Loucy (cell line): ENCODE data around the gene ALG8.

Experiments
- H2AFZ ChIP-seq: fragments of 200-600 bp; sonication (generic); 2 replicates; pipeline ENCODE4 v1.6.0; 2016; ENCODE audit warnings: antibody characterized with exemption, mild to moderate bottlenecking, low read length, moderate library complexity
- H3F3A ChIP-seq: fragments of 200-600 bp; 2 replicates; pipeline ENCODE4 v1.6.0; 2016; ENCODE audit warnings: antibody characterized with exemption, low read depth, mild to moderate bottlenecking
- H3K27me3 ChIP-seq: fragments of 200-600 bp; sonication (generic); 2 replicates; pipeline ENCODE4 v1.6.1; 2014; ENCODE audit warnings: low read length, mild to moderate bottlenecking; ENCODE audit not compliant: insufficient read depth, poor library complexity, severe bottlenecking
- H3K36me3 ChIP-seq: fragments of 200-600 bp; sonication (generic); 2 replicates; pipeline ENCODE4 v1.6.1; 2016; ENCODE audit warnings: low read length; ENCODE audit not compliant: insufficient read depth
- H3K4me1 ChIP-seq: fragments of 200-600 bp; sonication (generic); 2 replicates; pipeline ENCODE4 v1.5.1; 2014; ENCODE audit warnings: low read length, mild to moderate bottlenecking; ENCODE audit not compliant: insufficient read depth, poor library complexity, severe bottlenecking
- H3K4me2 ChIP-seq: fragments of 200-600 bp; sonication (generic); 2 replicates; pipeline ENCODE4 v1.6.0; 2014; ENCODE audit warnings: antibody characterized with exemption, low read length, low read depth, mild to moderate bottlenecking; ENCODE audit not compliant: poor library complexity, severe bottlenecking
- H3K4me3 ChIP-seq: fragments of 200-600 bp; sonication (generic); 2 replicates; pipeline ENCODE4 v1.5.1; 2014; ENCODE audit warnings: low read length, mild to moderate bottlenecking, mixed read lengths; ENCODE audit not compliant: poor library complexity, severe bottlenecking
- H3K79me2 ChIP-seq: fragments of 200-600 bp; sonication (generic); 2 replicates; pipeline ENCODE4 v1.6.1; 2014; ENCODE audit warnings: low read length; ENCODE audit not compliant: insufficient read depth
- H3K9ac ChIP-seq: fragments of 200-600 bp; sonication (generic); 2 replicates; pipeline ENCODE4 v1.6.0; 2014; ENCODE audit warnings: mild to moderate bottlenecking, low read depth, low read length, moderate library complexity; ENCODE audit not compliant: poor library complexity, severe bottlenecking
- H3K9me2 ChIP-seq: fragments of 200-600 bp; sonication (generic); replicated peaks from 2 replicates; pipeline ENCODE4 v1.6.1; 2016; ENCODE audit warnings: low read depth, low read length, mixed read lengths
- H3K9me3 ChIP-seq: fragments of 200-600 bp; sonication (generic); 2 replicates; pipeline ENCODE4 v1.6.1; 2014; ENCODE audit warnings: mild to moderate bottlenecking, antibody characterized with exemption, low read length, low read depth; ENCODE audit not compliant: insufficient read depth
- H4K20me1 ChIP-seq: fragments of 200-600 bp; sonication (generic); 2 replicates; pipeline ENCODE4 v1.6.0; 2014; ENCODE audit warnings: antibody characterized with exemption, low read length, mild to moderate bottlenecking; ENCODE audit not compliant: insufficient read depth, poor library complexity, severe bottlenecking
- EZH2phosphoT487 ChIP-seq: fragments of 200-600 bp; IDR thresholded peaks from 2 replicates; pipeline ENCODE4 v1.6.1; 2018; ENCODE audit warnings: antibody characterized with exemption, mild to moderate bottlenecking, moderate library complexity, borderline replicate concordance
- TF ChIP-seq, protein P1 (sequence below): fragments of 200-600 bp; sonication (generic); conservative IDR thresholded peaks from 2 replicates; pipeline ENCODE4 v1.5.1; 2014; ENCODE audit warnings: mild to moderate bottlenecking, antibody characterized with exemption, low read length

Gene ALG8

DNA sequence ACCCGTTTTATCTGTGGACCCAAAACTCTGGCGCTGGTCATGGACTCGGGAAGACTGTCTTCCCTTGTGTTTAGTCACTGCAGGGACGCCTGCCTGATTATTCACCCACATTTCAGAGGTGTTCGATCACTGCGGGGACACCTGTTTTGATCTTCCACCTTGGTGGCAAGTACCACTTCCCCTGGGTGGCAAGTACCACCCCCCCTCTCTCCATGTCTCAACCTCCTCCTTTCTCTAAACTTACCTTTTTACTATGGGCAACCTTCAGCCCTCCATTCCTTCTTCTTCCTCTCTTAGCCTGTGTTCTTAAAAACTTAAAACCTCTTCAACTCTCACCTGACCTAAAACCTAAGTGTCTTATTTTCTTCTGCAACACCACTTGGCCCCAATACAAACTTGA lies 57.8 kb downstream of the ALG8 start:
- peaks cover 36% of the 10 kb centered on the region for H3K4me1 ChIP-seq
- H3K9me2 ChIP-seq, result no peaks in the 10 kb centered on the region
- H2AFZ ChIP-seq, result 0 out of 2 replicates have a peak overlapping the region, but pooled peaks have one; percentile 45
- no peak for TF ChIP-seq EZH2phosphoT487
- TF ChIP-seq, protein P1, sequence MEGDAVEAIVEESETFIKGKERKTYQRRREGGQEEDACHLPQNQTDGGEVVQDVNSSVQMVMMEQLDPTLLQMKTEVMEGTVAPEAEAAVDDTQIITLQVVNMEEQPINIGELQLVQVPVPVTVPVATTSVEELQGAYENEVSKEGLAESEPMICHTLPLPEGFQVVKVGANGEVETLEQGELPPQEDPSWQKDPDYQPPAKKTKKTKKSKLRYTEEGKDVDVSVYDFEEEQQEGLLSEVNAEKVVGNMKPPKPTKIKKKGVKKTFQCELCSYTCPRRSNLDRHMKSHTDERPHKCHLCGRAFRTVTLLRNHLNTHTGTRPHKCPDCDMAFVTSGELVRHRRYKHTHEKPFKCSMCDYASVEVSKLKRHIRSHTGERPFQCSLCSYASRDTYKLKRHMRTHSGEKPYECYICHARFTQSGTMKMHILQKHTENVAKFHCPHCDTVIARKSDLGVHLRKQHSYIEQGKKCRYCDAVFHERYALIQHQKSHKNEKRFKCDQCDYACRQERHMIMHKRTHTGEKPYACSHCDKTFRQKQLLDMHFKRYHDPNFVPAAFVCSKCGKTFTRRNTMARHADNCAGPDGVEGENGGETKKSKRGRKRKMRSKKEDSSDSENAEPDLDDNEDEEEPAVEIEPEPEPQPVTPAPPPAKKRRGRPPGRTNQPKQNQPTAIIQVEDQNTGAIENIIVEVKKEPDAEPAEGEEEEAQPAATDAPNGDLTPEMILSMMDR, result no peak
- peaks cover 35% of the 10 kb centered on the region for H3K79me2 ChIP-seq
- H3K4me2 ChIP-seq, result peak overlapping the region; percentile 94
- H3K9ac ChIP-seq, result peak overlapping the region; percentile 18
- no peaks in the 10 kb centered on the region for H3F3A ChIP-seq
- peaks cover 24% of the 10 kb centered on the region for H4K20me1 ChIP-seq
- no peaks in the 10 kb centered on the region for H3K36me3 ChIP-seq
- no peaks in the 10 kb centered on the region for H3K9me3 ChIP-seq
- peak overlapping the region; percentile 92 for H3K4me3 ChIP-seq
- H3K27me3 ChIP-seq, result no peaks in the 10 kb centered on the region

DNA sequence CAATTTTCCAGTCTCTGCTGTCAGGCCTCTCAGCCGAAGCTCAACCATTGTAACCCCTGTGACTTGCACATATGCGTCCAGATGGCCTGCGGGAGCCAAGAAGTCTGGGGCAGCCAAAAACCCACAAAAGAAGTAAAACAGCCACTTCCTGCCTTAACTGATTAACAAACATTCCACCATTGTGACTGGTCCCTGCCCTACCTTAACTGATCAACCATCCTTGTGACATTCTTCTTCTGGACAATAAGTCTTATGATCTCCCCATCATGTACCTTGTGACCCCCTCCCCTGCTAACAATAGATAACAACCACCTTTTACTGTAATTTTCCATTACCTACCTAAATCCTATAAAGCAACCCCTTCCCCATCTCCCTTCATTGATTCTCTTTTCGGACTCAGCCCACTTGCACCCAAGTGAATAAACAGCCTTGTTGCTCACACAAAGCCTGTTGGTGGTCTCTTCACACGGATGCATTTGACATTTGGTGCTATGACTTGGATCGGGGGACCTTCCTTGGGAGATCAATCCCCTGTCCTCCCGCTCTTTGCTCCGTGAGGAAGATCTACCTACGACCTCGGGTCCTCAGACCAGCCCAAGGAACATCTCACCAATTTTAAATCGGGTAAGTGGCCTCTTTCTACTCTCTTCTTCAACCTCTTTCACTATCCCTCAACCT lies 58.5 kb downstream of the ALG8 start:
- H3K9me2 ChIP-seq, result no peaks in the 10 kb centered on the region
- TF ChIP-seq, protein P1, result no peak
- TF ChIP-seq EZH2phosphoT487, result no peak
- no peaks in the 10 kb centered on the region for H3K27me3 ChIP-seq
- peak overlapping the region; percentile 9; the same call in 1 of the 2 replicates for H2AFZ ChIP-seq
- peaks cover 40% of the 10 kb centered on the region for H3K4me1 ChIP-seq
- H3K79me2 ChIP-seq, result peaks cover 42% of the 10 kb centered on the region
- H3K4me2 ChIP-seq, result peak overlapping the region; percentile 94
- H3K4me3 ChIP-seq, result peak overlapping the region; percentile 92
- no peaks in the 10 kb centered on the region for H3K9me3 ChIP-seq
- H3K9ac ChIP-seq, result peak overlapping the region; percentile 18
- H3F3A ChIP-seq, result no peaks in the 10 kb centered on the region
- H3K36me3 ChIP-seq, result no peaks in the 10 kb centered on the region
- peaks cover 28% of the 10 kb centered on the region for H4K20me1 ChIP-seq

DNA sequence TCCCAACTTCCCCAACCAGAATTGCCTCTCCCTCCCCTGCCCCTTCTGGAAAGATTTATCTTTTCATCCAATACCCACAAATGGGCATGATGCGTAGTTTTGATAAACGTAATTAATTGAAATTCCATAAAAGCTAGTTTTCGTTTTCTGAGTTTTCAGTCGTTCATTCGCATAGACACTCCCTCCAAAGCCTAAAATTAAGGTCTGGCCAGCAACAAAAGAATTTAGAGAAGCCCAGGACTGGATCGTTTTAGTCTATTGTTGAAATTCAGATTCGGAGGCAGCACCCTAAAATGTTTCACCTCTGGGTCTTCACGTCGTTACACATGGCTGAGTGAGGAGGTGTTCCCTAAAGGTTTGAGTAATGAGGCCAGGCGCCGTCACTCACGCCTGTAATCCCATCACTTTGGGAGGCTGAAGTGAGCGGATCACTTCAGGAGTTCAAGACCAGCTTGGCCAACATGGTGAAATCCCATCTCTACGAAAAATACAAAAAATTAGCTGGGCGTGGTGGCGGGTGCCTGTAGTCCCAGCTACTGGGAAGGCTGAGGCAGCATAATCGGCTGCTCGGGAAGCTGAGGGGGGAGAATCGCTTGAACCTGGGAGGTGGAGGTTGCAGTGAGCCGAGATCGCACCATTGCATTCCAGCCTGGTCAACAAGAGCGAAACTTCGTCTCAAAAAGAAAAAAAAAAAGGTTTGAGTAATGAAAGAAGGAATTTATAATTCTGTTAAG lies 59.2 kb downstream of the ALG8 start:
- Histone ChIP-seq H3K36me3 (no peaks in the 10 kb centered on the region), H3K4me1 (peaks cover 47% of the 10 kb centered on the region)

More for the DNA sequence above, 59.2 kb downstream of the ALG8 start:
- peak overlapping the region; percentile 96 for H2AFZ ChIP-seq
- no peaks in the 10 kb centered on the region for H3F3A ChIP-seq
- H3K4me2 ChIP-seq, result peak overlapping the region; percentile 94
- H3K9me3 ChIP-seq, result no peaks in the 10 kb centered on the region
- no peaks in the 10 kb centered on the region for H3K27me3 ChIP-seq
- H4K20me1 ChIP-seq, result peaks cover 35% of the 10 kb centered on the region
- H3K4me3 ChIP-seq, result peak overlapping the region; percentile 92
- peak overlapping the region; percentile 90 for H3K9ac ChIP-seq
- TF ChIP-seq, protein P1, result no peak
- no peak for TF ChIP-seq EZH2phosphoT487
- no peaks in the 10 kb centered on the region for H3K9me2 ChIP-seq
- peaks cover 49% of the 10 kb centered on the region for H3K79me2 ChIP-seq
